Endothelial cell of hepatic sinusoid (primary cell): ENCODE data around the gene REXO4.
"Not testable (repeated sequence)": the region's sequence is repeated elsewhere in the genome, so short reads cannot be mapped to it uniquely, and the experiment has no call there.

ENCODE experiments used
- in situ Hi-C: cut with HindIII; loops from 2 replicates; pipeline ENCODE4 v1.10.0; 2017; ENCODE audit warnings: low sequenced_read_pairs

REXO4 gene

DNA sequence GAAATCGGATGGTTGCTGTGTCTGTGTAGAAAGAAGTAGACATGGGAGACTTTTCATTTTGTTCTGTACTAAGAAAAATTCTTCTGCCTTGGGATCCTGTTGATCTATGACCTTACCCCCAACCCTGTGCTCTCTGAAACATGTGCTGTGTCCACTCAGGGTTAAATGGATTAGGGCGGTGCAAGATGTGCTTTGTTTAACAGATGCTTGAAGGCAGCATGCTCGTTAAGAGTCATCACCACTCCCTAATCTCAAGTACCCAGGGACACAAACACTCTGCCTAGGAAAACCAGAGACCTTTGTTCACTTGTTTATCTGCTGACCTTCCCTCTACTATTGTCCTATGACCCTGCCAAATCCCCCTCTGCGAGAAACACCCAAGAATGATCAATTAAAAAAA, 26.4 kb downstream of the REXO4 start:
- in situ Hi-C loops = not testable (repeated sequence)

DNA sequence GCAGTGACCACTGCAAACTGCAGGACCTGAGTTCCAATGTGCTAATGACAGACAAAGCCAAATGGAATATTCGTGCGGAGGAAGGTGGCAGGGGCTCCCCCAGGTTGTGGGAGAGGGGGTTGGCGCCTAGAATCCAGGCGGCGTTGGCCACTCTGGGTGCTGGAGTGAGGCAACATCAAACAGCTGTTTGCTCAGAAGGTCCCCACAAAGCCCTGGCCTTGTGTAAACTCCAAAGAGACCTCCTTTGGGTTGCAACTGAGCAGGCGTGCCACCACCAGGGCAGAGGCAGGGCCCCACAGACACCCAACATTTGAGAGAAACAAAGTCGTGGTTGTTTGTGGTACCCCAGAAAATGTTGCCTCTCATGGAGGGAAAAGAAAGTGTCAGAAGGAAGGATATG, 27.1 kb downstream of the REXO4 start:
- in situ Hi-C loops = no loop called here

DNA sequence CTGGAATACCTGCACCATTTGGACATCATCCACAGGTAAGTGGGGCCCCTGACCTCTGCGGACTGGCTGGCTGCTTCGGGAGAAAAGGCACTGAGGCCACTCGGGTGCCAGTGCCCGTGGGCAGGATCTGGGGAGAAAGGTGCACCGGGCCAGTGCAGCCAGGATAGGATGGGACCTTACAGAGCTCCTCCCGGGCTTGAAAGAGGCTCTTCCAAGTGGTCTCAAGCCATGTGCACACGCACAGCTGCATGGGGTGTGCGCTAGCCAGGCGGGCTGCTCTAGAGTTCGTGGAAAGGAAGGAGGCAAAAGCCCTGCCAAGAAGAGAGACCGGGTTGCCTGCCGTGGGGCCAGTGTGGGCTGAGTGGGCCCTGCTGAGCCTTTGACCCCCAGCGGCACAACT, 28.2 kb downstream of the REXO4 start:
- in situ Hi-C loops = no loop called here

DNA sequence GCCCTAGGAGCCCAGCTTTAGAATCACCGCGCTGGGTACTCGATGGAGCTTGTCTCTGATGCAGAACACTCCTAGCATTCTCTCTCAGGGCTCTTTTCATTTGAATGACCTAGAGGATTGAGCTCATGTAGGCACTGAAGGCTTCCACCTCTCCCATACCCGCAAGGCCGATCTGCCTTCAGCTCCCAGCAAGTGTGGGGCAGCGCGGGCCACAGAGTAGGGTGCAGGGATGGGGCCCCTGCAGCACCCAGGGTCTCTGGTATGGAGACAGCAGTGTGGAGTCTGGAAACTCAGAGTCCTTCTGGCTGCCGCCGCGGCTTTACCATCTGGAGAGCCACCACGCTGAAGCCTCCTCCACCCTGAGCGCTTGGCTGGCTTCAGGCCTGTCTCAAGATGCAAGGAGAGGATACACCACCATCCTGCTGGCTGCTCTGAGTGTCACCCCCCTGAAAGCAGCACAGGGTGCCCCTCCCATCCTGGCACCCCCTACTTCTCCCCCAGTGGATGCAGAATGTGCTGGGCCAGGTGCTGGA, 28.7 kb downstream of the REXO4 start:
- in situ Hi-C loops = no loop called here

DNA sequence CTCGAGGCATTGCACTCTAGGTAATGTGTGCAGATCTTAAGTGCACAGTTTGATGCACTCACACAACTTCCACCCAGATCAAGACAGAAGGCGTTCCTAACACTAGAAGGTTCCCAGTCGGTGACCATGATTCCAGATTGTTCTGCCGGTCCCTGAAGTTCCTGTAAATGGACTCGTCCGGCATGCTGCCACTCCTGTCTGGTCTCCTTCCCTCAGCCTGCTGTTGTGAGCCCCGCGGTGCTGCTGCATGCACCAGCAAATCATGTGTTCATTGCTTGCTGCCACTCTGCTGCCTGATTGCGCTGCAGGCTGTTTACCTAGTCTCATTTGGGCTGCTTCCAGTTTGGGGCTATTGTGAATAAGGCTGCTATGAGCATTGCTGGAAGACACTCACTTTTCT, 30.1 kb downstream of the REXO4 start:
- in situ Hi-C loops = no loop called here

DNA sequence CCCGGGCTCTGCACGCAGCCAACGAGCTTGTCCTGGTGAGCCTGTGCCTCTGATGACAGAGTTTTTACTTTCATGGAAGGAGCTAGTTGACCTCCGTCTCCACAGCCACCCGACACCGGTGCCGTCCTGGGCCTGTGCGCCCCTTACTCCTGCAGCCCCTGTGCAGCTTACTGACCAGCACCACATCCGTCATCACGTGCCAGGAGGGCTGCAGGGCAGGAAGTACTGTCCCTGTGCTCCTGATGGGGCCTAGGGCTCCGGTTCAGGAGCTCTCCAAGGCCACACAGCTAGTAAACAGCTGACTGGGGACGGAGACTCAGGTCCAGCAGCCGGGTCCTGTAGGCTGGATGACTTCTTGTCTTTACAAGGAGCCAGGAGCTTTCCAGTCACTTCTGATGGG, 31.5 kb downstream of the REXO4 start:
- in situ Hi-C loops = no loop called here

DNA sequence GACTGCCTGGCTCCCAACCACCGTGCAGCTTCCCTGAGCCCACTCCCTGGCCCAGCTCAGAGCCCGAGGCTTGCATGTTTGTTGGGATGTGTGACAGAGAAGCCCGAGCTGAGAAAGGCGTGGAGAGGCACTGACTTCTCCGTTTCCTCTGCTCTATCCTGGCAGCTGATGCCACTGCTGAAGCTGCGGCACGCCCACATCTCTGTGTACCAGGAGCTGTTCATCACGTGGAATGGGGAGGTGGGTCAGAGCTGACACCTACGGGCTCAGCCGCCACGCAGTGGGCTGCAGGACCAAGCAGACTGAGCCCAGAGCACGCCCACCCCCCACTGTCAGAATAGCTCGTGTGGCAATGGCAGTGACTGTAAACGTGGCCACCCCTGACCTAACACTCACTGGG, 32.4 kb downstream of the REXO4 start:
- in situ Hi-C loops = no loop called here

DNA sequence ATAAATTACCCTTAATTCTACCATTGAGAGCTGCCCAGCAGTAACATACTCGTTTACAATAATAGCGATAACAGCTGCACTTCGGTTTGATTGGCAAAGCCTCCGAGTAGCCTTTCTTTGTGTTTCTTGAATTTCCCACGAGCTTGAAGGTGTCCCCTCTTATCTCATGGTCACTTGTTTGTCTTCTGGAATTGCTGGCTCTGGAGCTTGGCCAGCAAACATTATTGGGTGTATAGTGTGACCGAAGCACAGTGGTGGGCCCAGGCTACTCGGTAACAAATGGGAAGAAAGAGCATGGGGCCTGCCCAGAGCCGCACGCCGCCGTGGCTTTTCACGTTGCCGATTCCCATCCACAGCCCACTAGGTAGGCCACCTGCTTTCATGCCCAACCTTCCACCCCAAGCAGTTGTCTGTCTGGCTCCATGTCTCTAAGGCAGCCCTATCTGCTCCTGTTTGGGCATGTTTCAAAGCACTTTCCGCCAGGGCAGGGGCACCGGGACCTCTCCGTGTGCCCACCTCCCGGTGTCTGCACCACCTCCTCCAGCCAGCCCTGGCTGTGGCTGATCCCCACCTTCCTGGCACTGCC, 33.0 kb downstream of the REXO4 start:
- in situ Hi-C loops = no loop called here

DNA sequence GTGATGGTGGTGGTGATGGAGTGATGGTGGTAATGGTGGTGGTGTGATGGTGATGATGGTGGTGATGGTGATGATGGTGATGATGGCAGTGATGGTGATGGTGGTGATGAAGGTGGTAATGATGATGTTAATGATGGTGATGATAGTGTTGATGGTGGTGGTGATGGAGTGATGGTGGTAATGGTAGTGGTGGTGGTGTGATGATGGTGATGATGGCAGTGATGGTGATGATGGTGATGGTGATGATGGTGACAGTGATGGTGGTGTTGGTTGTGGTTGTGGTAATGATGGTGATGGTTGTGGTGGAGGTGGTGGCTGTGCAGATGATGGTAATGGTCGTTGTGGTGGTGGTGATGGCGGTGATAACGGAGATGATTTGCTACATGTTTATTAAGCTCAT, 34.4 kb downstream of the REXO4 start:
- in situ Hi-C loops = no loop called here

DNA sequence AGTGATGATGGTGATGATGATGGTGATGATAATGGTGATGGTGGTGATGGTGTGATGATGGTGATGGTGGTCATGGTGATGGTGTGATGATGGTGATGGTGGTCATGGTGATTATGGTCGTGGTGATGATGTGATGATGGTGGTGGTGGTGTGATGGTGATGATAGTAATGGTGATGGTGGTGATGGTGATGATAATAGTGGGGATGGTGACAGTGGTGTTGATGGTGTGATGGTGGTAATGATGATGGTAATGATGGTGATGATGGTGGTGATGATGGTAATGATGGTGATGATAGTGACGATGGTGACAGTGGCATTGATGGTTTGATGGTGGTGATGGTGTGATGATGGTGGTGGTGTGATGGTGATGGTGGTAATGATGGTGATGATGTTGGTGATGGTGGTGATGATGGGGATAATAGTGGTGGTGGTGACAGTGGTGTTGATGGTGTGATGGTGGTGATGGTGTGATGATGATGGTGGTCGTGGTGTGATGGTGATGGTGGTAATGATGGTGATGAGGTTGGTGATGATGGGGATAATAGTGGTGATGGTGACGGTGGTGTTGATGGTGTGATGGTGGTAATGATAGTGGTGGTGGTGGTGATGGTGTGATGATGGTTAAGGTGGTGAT, 35.2 kb downstream of the REXO4 start:
- in situ Hi-C loops = no loop called here

DNA sequence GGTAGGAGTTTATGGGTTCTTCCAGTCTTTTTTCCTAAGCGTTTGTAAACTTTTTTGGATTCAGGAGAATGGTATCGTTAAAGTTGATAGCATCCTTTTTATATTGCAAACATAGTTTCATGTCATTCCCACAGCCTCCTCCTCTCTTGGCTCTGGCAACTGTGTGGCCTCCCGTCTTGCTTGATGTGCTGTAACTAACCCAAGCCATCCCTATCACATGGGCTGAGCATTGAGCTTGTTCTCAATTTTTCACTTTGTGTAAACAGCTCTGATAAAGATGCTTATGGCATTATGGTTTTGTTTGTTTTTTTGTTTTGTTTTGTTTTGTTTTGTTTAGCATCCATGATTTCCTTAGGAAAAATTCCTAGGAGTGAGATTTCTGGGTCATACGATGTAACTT, 37.1 kb downstream of the REXO4 start:
- in situ Hi-C loops = no loop called here

DNA sequence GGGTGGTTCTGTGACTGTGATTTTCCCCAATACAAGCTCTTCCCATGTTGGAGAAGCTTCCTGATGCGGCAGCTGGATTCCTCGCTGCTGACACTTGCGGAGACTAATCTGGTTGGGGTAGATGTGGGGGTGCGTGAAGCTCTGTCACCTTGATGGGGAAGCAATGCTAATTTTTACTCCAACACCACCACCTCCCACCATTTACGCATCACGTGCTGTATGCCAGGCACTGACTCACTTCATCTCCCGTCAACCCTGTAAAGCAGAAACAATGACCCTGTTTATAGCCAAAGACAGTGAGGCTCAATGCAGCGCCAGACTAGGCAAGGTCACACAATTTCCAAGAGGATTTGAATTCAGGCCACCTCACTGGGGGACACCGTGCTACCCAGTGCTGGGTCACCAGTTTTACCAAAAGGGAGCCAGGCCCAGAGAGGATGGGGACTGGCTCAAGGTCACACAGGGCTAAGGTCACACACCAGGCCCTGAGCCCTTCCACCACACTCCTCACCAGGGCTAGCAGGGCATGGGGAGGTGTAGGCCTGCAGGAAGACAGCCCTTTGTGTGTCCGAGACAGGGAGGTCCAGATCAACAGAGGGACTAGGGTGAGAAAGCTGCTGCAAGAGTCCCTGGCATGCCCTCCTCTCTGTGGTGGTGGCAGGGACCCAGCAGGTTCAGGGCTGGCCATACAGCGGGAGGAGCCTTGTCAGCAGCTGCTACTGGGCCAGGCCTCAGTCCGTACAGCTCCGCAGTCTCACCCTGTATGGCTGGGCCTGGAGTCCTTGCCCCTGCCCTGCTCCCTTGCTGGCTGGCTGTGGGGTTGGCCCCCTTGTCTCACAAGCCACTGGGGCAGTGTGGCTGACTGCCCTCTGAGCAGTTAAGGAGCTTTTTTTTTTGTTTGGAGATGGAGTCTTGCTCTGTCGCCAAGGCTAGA, 38.4 kb downstream of the REXO4 start:
- in situ Hi-C loops = loop anchor here (5.0 kb wide), 3 partner anchors 38 to 113 kb away; partner anchors contain the start of gene REXO4

DNA sequence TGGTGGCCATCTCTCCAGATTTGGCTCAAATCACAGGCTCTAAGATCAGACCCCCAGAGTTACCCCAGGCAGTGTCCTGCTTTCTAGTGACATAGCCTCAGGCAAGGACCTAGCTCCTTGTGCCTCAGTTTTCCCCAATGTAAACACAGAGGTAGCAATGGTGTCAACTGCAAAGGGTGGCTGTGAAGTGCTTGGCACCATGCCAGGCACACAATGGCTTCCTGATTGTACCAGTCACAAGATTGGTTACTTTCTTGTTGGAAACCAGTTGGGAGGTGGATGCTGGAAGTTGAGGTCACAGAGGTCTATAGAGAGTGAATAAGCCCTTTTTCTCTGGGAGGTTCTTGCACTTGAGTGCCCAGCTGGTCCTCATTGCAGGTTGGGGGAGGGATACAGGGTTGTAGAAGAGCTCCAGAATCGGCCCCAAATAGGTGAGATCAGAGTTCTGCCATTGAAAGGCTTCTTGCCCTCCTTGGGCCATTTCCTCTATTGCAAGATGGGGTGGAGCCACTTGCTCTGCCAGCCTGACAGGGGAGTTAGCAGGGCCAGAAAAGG, 39.3 kb downstream of the REXO4 start:
- in situ Hi-C loops = loop anchor here (5.0 kb wide), 3 partner anchors 39 to 114 kb away; partner anchors contain the start of gene REXO4

DNA sequence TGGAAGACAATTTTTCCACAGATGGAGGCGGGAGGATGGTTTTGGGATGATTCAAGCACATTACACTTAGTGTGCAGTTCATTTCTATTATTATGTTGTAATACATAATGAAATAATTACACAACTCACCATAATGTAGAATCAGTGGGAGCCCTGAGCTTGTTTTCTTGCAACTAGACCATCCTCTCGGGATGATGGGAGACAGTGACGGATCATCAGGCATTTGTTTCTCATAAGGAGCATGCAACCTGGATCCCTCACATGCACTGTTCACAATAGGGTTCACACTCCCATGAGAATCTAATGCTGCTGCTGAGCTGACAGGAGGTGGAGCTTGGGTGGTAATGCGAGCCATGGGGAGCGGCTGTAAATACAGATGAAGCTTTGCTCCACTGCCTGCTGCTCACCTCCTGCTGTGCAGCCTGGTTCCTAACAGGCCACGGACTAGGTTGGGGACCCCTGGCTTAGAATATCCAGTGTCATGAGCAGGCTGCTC, 40.0 kb downstream of the REXO4 start:
- in situ Hi-C loops = loop anchor here (5.0 kb wide), 3 partner anchors 40 to 115 kb away; partner anchors contain the start of gene REXO4

DNA sequence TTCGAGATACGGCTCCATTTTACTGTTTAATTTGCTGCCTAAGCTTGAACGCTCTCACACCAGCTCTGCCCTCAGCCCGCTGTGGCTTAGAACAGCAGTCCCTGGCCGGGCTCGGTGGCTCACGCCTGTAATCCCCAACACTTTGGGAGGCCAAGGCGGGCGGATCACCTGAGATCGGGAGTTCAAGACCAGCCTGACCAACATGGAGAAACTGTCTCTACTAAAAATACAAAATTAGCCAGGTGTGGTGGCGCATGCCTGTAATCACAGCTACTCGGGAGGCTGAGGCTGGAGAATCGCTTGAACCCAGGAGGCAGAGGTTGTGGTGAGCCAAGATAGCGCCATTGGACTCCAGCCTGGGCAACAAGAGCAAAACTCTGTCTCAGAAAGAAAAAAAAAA, 40.5 kb downstream of the REXO4 start:
- in situ Hi-C loops = loop anchor here (5.0 kb wide), 3 partner anchors 40 to 115 kb away; partner anchors contain the start of gene REXO4

DNA sequence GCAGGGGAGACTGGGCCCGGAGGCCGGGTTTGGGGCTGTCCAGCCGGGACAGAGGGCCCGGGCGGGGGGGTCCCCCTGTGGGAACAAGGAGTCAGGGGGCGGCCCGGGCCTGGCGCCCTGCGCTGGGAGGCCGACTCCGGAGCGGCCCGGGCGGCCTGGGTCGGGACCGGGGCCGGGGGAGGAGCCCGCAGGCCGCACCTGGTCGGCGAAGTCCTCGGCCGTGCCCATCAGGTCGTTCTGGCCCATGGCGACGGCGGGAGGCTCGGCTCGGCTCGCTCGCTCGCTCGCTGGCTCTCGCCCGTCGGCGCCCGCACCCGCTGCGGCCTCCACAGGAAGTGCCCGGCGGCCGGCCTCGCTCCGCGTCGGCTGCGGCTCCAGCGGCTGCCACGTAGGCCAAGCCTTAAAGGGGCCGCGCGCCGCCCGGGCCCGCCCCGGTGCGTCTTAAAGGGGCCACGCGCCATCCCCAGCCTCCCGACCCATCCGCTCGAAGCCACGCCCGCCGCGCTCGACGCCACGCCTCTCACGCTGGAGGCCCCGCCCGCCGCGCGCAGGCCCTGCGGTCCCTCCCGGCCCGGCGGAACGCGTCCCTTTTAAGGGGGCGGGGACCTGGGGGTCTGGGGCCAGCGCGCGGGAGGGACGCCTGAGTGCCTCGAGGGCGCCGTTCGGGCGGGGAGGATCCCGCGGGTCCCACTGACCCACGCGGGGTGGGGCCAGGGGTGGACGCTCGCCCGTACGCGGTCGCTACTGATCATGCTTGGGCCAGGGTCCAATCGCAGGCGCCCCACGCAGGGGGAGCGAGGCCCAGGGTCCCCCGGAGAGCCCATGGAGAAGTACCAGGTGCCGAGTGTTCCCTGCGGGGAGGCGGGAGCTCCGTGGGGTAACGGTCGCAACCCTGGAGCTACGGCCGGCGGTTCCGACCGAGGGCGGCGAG, 41.8 kb downstream of the REXO4 start, which contains the start of the genes STKLD1 and SURF4:
Gene STKLD1 (plus strand): TSS at position 643 of the 931 bp plus-strand sequence. CDS start 108 bp downstream, at position 751.
Gene SURF4 (minus strand): TSS at position 337 of the 931 bp plus-strand sequence. CDS start 91 bp downstream, at position 246.
- in situ Hi-C loops = loop anchor here (5.0 kb wide), 3 partner anchors 41 to 116 kb away; partner anchors contain the start of gene REXO4

DNA sequence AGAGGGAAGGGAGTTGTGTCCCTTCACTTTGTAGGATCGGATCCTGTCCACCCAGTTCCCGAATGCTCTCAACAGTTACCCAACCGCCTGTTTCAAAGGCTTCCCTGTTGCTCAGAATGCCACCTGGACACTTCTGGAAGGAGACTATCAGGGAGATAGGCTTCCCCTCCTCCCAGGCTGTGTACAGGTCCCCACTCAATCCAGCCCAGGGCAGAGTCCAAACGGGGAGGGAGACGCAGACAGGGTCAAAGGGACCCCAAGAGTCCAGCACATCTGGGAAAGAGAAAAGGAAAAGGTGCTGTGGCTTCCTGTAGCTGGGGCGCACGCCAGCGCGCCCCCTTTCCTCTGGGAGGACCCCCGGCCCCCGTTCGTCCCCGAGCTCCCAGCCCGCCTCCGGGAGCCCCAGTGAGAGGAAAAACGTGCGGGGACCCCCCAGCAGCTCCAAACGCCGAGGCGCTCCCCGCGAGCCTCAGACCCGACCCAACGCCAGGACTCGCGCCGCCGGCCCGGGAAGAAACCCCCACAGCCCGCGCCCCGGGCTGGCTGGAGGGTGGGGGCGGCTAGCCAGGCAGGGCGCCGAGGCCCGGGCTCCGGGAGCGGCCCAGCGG, 42.6 kb downstream of the REXO4 start:
- in situ Hi-C loops = loop anchor here (5.0 kb wide), 3 partner anchors 42 to 117 kb away; partner anchors contain the start of gene REXO4

DNA sequence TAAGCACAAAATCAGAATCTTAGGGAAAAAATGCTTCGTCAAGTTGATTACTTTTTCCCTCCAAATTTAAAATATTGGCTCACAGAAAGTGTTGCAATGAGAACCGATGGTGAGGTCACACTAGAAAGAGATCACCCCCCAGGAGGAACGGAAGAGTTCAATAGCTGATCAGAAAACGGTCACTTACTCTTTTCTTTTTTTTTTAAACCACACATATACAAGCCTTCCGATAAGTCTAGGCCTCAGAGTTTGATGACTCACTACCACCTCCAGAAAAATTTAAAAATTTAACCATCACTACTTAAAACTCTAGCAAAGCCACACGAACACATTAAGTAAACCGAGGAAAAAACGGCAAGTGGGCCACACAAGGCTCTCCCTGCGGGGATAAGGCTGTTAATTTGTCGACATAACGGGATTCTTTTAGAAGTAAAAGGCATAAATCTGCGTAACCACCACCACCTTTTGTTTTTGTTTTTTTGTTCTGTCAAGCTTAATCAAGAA, 43.1 kb downstream of the REXO4 start:
- in situ Hi-C loops = loop anchor here (5.0 kb wide), 3 partner anchors 43 to 118 kb away; partner anchors contain the start of gene REXO4

DNA sequence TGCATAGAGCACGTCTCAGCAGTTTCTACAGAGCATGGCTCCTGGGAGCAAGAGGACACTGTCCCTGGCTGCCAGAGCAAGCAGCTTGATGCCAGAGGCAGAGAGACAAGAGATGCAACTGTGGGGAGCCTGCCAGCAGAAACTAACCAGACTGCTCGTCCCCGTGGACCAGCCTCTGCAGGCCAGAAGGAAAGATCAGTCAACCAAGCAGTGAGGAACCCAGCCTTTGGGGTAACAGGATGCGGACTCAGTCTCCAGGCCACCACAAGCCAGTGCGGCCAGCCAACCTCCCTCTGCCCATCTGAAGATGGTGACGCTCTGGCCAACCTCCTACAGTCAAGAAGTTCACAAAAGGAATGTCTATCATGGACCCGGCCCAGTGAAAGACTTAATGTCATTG, 45.7 kb downstream of the REXO4 start:
- in situ Hi-C loops = no loop called here
